ENCODE results near the gene DENND10.

DNA sequence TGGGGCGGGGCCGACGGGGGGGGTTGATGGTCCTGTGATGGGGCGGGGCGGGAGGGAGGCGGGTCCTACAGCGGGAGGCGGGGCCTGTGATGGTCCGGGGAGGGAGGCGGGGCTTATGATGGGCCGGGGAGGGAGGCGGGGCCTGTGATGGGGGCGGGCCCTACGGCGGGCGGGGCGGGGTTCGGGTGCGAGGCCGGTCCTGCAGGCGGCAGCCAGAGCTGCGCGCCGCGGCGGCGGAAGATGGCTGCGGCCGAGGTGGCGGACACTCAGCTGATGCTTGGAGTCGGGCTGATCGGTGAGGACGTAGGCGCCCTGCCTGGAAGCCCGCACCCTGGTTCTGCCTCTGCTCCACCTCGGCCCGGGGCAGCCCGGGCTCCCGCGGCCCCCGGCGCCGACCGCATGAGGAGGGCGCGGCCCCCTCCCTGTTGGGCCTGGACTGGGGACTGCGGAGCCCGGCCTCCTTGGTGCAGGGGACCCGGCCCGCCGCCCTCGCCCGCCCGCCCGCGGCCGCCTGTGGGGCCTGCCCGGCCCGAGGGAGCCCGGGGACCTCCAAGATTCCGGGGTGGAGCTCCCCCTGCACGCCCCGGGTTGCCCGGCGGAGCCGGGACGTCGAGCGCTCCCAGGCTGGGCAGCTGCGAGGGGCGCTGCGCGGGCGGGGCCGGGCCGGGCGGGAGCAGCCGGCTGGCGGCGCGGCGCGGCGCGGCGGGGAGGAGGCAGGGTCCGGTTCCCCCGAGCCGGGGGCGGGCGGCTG, at the start of gene DENND10:
- TF ChIP-seq EZH2phosphoT487 (IDR thresholded peaks at IDR 0.05; ENCODE audit: low read depth, severe bottlenecking, unreplicated experiment) (no peak), CTCF (IDR thresholded peaks at IDR 0.05; ENCODE audit: poor library complexity) (no peak), EZH2 (IDR thresholded peaks at IDR 0.05; ENCODE audit: borderline replicate concordance) (no peak)

Data from hepatocyte (in vitro differentiated cells).